Measurements from ENCODE around the gene CELF2. TPM values are rescaled to one million over a fixed set of nuclear protein-coding genes. Genes with fewer than 3 reads are reported as not detected.

The CELF2 gene
- total RNA-seq, 2 donors from 2014 or later = 30.2 to 34.4 TPM

- H3K27me3 ChIP-seq = no peaks in the 10 kb centered on the region
- intact Hi-C loops (cut with DNase I) = no loop called here
- no peak overlapping the region for H3K4me3 ChIP-seq
- H3K9me3 ChIP-seq = no peaks in the 10 kb centered on the region
- H3K4me1 ChIP-seq = no peaks in the 10 kb centered on the region
- H3K27ac ChIP-seq = no peak overlapping the region
- no peak overlapping the region for H3K9ac ChIP-seq (ENCODE audit: low read depth in 2 of 2, low read length in 2 of 2)
- DNase-seq = no peak
- TF ChIP-seq CTCF (IDR thresholded peaks at IDR 0.05) = no peak
- H3K36me3 ChIP-seq = no peaks in the 10 kb centered on the region
Observed at GRCh38 chr10:10977226-10977956, 40.3 kb upstream of the CELF2 start.

GRCh38 chr10:10977978-10978377 is 39.7 kb upstream of the CELF2 start:
- H3K9me3 ChIP-seq = no peaks in the 10 kb centered on the region
- no peak overlapping the region for H3K27ac ChIP-seq
- H3K4me1 ChIP-seq = no peaks in the 10 kb centered on the region
- H3K4me3 ChIP-seq = no peak overlapping the region
- H3K27me3 ChIP-seq = no peaks in the 10 kb centered on the region
- intact Hi-C loops (cut with DNase I) = no loop called here
- H3K9ac ChIP-seq (ENCODE audit: low read depth in 2 of 2, low read length in 2 of 2) = no peak overlapping the region
- no peak for TF ChIP-seq CTCF (IDR thresholded peaks at IDR 0.05)
- no peak for DNase-seq
- H3K36me3 ChIP-seq = no peaks in the 10 kb centered on the region

- TF ChIP-seq CTCF (IDR thresholded peaks at IDR 0.05) = no peak
- Histone ChIP-seq H3K27ac (no peak overlapping the region), H3K4me1 (no peaks in the 10 kb centered on the region), H3K9me3 (no peaks in the 10 kb centered on the region), H3K4me3 (no peak overlapping the region), H3K36me3 (no peaks in the 10 kb centered on the region), H3K9ac (ENCODE audit: low read depth in 2 of 2, low read length in 2 of 2) (no peak overlapping the region), H3K27me3 (no peaks in the 10 kb centered on the region)
- DNase-seq = no peak
- intact Hi-C loops (cut with DNase I) = no loop called here
Observed at GRCh38 chr10:10985361-10985760, 32.3 kb upstream of the CELF2 start.

GRCh38 chr10:10986606-10987005 is 31.1 kb upstream of the CELF2 start:
- TF ChIP-seq CTCF (IDR thresholded peaks at IDR 0.05) = no peak
- H3K27ac ChIP-seq = no peak overlapping the region
- DNase-seq = no peak
- intact Hi-C loops (cut with DNase I) = no loop called here
- H3K9ac ChIP-seq (ENCODE audit: low read depth in 2 of 2, low read length in 2 of 2) = no peak overlapping the region
- H3K27me3 ChIP-seq = no peaks in the 10 kb centered on the region
- H3K9me3 ChIP-seq = no peaks in the 10 kb centered on the region
- H3K4me1 ChIP-seq = no peaks in the 10 kb centered on the region
- H3K36me3 ChIP-seq = no peaks in the 10 kb centered on the region
- H3K4me3 ChIP-seq = no peak overlapping the region

GRCh38 chr10:10987111-10987510 is 30.6 kb upstream of the CELF2 start:
- intact Hi-C loops (cut with DNase I) = no loop called here
- DNase-seq = no peak
- TF ChIP-seq CTCF (IDR thresholded peaks at IDR 0.05) = no peak

More at GRCh38 chr10:10987111-10987510, 30.6 kb upstream of the CELF2 start:
- H3K4me1 ChIP-seq = no peaks in the 10 kb centered on the region
- no peak overlapping the region for H3K9ac ChIP-seq (ENCODE audit: low read depth in 2 of 2, low read length in 2 of 2)
- no peaks in the 10 kb centered on the region for H3K9me3 ChIP-seq
- no peak overlapping the region for H3K27ac ChIP-seq
- H3K4me3 ChIP-seq = no peak overlapping the region
- H3K27me3 ChIP-seq = no peaks in the 10 kb centered on the region
- H3K36me3 ChIP-seq = no peaks in the 10 kb centered on the region

Data from colonic mucosa (tissue), 4 donors.